GM12878 (cell line): Measurements from ENCODE around the gene OVCA2. TPM values are rescaled to one million over a fixed set of nuclear protein-coding genes. Genes with fewer than 3 reads are reported as not detected.

Experiments used
- RCOR1 ChIP-seq: conservative IDR thresholded peaks from 2 replicates; pipeline ENCODE4 v1.6.1; 2012; ENCODE audit warnings: low read depth, low read length, improper control_type of control experiment
- RFX5 ChIP-seq: IDR thresholded peaks from 2 replicates; pipeline ENCODE4 v1.6.1; 2011; ENCODE audit warnings: low read depth, low read length, improper control_type of control experiment
- RUNX3 ChIP-seq: IDR thresholded peaks from 2 replicates; pipeline ENCODE4 v1.6.1; 2012; ENCODE audit warnings: low read length, inconsistent platforms
- polyA plus RNA-seq, 11 experiments: library from polyadenylated mRNA; depleted of rRNA in 4 of 11; unstranded in 6 of 11; stranded (reverse) in 5 of 11; fragments of >200 nt; fragmentation: Nextera tagmentation in 4 of 11; fragmentation: Illumina TruSeq in 1 of 11; extraction: Ambion mirVana in 4 of 11; extraction: Trizol in 1 of 11; gene quantifications; 1 replicate in 1 of 11; 2 replicates in 10 of 11; pipeline versions ENCODE4 v1.2.1 to v1.2.3, GENCODE V29; 2011 to 2016; ENCODE audit warnings: inconsistent platforms in 2 of 11, missing spikeins in 2 of 11, low read depth in 1 of 11
- total RNA-seq, 4 experiments: library from RNA; depleted of rRNA in 3 of 4; stranded (reverse); fragments of >200 nt in 3 of 4; fragmentation: Illumina TruSeq in 1 of 4; extraction: Trizol in 1 of 4; gene quantifications; 2 replicates each; pipeline versions ENCODE4 v1.2.1 to v1.2.3, GENCODE V29; 2013 to 2021
- TF ChIP-seq, protein P1 (sequence below): fragments of 450-650 bp; IDR thresholded peaks from 2 replicates; pipeline ENCODE4 v1.6.1; 2017; ENCODE audit warnings: mild to moderate bottlenecking, moderate library complexity
- TF ChIP-seq, protein P2 (sequence below): fragments of 450-650 bp; IDR thresholded peaks from 2 replicates; pipeline ENCODE4 v1.6.1; 2016; ENCODE audit warnings: mild to moderate bottlenecking

Gene OVCA2
- total and polyA plus RNA-seq, 10 of the 15 experiments (the other 5 are each of a cell fraction or from before 2014, with no cell fraction given), result 6.1 to 75.3 (median 40.7) TPM

DNA sequence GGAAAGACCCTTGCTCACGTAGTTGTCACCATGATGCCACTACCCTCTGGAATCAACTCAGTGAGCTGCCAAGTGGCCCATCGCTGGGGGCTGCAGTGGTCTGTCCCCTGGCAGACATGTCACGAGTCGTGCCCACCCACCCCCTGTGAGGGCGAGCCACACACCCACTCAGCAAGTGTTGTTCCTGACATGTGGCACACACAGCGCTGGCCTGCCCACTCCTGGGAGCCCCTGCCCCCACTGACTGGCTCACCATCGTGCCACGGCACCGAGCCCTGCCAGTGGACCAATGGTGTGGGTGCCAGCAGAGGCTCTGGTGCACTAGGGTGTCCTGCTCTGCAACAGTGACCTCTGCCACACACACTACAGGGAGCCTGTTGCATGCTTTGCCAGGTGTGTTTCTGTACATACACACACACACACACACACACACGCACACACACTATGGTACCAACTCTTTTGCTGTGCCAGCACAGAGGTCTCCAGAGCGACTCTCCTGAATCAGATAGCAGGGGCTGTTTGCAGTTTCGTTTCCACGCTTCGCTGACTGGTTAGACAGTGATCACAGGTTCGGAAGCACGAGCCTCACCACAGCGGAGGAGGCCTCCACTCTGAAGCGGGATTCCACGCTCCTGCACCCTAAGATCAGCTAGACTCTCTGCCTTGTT lies 24.4 kb upstream of the OVCA2 start (continued):
- TF ChIP-seq, protein P1, sequence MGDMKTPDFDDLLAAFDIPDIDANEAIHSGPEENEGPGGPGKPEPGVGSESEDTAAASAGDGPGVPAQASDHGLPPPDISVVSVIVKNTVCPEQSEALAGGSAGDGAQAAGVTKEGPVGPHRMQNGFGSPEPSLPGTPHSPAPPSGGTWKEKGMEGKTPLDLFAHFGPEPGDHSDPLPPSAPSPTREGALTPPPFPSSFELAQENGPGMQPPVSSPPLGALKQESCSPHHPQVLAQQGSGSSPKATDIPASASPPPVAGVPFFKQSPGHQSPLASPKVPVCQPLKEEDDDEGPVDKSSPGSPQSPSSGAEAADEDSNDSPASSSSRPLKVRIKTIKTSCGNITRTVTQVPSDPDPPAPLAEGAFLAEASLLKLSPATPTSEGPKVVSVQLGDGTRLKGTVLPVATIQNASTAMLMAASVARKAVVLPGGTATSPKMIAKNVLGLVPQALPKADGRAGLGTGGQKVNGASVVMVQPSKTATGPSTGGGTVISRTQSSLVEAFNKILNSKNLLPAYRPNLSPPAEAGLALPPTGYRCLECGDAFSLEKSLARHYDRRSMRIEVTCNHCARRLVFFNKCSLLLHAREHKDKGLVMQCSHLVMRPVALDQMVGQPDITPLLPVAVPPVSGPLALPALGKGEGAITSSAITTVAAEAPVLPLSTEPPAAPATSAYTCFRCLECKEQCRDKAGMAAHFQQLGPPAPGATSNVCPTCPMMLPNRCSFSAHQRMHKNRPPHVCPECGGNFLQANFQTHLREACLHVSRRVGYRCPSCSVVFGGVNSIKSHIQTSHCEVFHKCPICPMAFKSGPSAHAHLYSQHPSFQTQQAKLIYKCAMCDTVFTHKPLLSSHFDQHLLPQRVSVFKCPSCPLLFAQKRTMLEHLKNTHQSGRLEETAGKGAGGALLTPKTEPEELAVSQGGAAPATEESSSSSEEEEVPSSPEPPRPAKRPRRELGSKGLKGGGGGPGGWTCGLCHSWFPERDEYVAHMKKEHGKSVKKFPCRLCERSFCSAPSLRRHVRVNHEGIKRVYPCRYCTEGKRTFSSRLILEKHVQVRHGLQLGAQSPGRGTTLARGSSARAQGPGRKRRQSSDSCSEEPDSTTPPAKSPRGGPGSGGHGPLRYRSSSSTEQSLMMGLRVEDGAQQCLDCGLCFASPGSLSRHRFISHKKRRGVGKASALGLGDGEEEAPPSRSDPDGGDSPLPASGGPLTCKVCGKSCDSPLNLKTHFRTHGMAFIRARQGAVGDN, result no peak
- TF ChIP-seq RFX5, result no peak
- TF ChIP-seq, protein P2, sequence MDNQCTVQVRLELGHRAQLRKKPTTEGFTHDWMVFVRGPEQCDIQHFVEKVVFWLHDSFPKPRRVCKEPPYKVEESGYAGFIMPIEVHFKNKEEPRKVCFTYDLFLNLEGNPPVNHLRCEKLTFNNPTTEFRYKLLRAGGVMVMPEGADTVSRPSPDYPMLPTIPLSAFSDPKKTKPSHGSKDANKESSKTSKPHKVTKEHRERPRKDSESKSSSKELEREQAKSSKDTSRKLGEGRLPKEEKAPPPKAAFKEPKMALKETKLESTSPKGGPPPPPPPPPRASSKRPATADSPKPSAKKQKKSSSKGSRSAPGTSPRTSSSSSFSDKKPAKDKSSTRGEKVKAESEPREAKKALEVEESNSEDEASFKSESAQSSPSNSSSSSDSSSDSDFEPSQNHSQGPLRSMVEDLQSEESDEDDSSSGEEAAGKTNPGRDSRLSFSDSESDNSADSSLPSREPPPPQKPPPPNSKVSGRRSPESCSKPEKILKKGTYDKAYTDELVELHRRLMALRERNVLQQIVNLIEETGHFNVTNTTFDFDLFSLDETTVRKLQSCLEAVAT, result peak; percentile 53; the same call in 1 of the 2 replicates
- TF ChIP-seq RCOR1, result no peak
- TF ChIP-seq RUNX3, result peak; percentile 64
- TF ChIP-seq, all 136 proteins: peak for 4
